Astrocyte of the cerebellum (primary cell): ENCODE results near the gene LRRC70.

Experiments used
- DNase-seq: peaks from one replicate; pipeline ENCODE4 v3.0.0-alpha.2; 2011; ENCODE audit warnings: low read depth
- H3K4me3 ChIP-seq: 2 replicates; pipeline ENCODE4 v1.5.1; 2011; ENCODE audit warnings: mild to moderate bottlenecking, low read depth, low read length, moderate library complexity
- CTCF ChIP-seq: IDR thresholded peaks from 2 replicates; pipeline ENCODE4 v1.5.1; 2012; ENCODE audit warnings: low read length, low read depth, moderate library complexity, mild to moderate bottlenecking; ENCODE audit errors: missing control alignments
- in situ Hi-C: cut with HindIII; loops from 2 replicates; pipeline ENCODE4 v1.10.0; 2017; ENCODE audit warnings: low sequenced_read_pairs

The LRRC70 gene

GRCh38 chr5:62542720-62543119 is 35.9 kb upstream of the LRRC70 start:
- TF ChIP-seq CTCF: no peak
- in situ Hi-C loops: no loop called here
- H3K4me3 ChIP-seq: no peak overlapping the region
- DNase-seq: no peak

GRCh38 chr5:62547945-62548630 is 30.5 kb upstream of the LRRC70 start:
- no peak for TF ChIP-seq CTCF
- H3K4me3 ChIP-seq: no peak overlapping the region
- no peak for DNase-seq
- in situ Hi-C loops: no loop called here

- TF ChIP-seq CTCF: no peak
- in situ Hi-C loops: no loop called here
Measured at GRCh38 chr5:62550103-62550502, 28.5 kb upstream of the LRRC70 start.

GRCh38 chr5:62555930-62556329 is 22.7 kb upstream of the LRRC70 start:
- DNase-seq: no peak
- no peak for TF ChIP-seq CTCF
- in situ Hi-C loops: no loop called here
- no peak overlapping the region for H3K4me3 ChIP-seq

More at GRCh38 chr5:62550103-62550502, 28.5 kb upstream of the LRRC70 start:
- DNase-seq: no peak
- no peak overlapping the region for H3K4me3 ChIP-seq

- no peak overlapping the region for H3K4me3 ChIP-seq
- no peak for TF ChIP-seq CTCF
- in situ Hi-C loops: no loop called here
- DNase-seq: no peak
Measured at GRCh38 chr5:62558941-62559340, 19.7 kb upstream of the LRRC70 start.

- in situ Hi-C loops: no loop called here
- TF ChIP-seq CTCF: no peak
- H3K4me3 ChIP-seq: no peak overlapping the region
Measured at GRCh38 chr5:62560786-62561185, 17.8 kb upstream of the LRRC70 start.

More at GRCh38 chr5:62560786-62561185, 17.8 kb upstream of the LRRC70 start:
- DNase-seq: no peak
